K562 (cell line): ENCODE results near the gene CHTF8. TPM values are rescaled to one million over a fixed set of nuclear protein-coding genes. Genes with fewer than 3 reads are reported as not detected.
A peak's percentile ranks its signal among the peaks of the same experiment; 100 is the strongest.

Source experiments
- ATAC-seq: fragments of 200-7000 bp; cut with Tn5 transposase; 3 replicates; pipeline ENCODE4 v1.9.1; 2020; ENCODE audit warnings: moderate library complexity
- BruUV-seq: library from RNA; stranded (reverse); fragments of 400-500 nt; replicated peaks from 2 replicates; lab custom pipeline; 2021; lab: Mats Ljungman, UMichigan
- CTCF ChIA-PET: fragments of 300-600 bp; formaldehyde crosslinking; extraction: SDS; loops from one replicate; lab custom pipeline; 2021; ENCODE audit warnings: low intra/inter-chr PET ratio; lab: Yijun Ruan, JAX
- POLR2A ChIA-PET: fragments of 300-600, 350-650 bp; sonication (Branson Sonifier 250); formaldehyde crosslinking; extraction: SDS; loops from one replicate; lab custom pipeline; 2021; ENCODE audit warnings: antibody characterized with exemption, inconsistent platforms; lab: Yijun Ruan, JAX
- DNase-seq, 4 experiments: peaks; one replicate each; pipeline versions ENCODE4 v3.0.0 to v3.0.0-alpha.2; 2011 to 2018; ENCODE audit warnings: low spot score in 3 of 4, mixed read lengths in 3 of 4; ENCODE audit errors: extremely low read depth in 1 of 4
- FAIRE-seq: peaks from 2 replicates; lab custom pipeline; 2011; peaks lifted over from hg19 to GRCh38; lab: Jason Lieb, UNC
- H2AFZ ChIP-seq: 2 replicates; pipeline ENCODE4 v1.6.0; 2011; ENCODE audit warnings: low read depth, low read length, control low read depth, inconsistent platforms
- H3K27ac ChIP-seq: fragments of 200-600 bp; 3 replicates; pipeline ENCODE4 v1.8.0; 2011; ENCODE audit warnings: low read depth, mild to moderate bottlenecking, control low read depth, inconsistent platforms, low read length, moderate library complexity, mixed read lengths; ENCODE audit errors: extremely low read depth
- H3K27me3 ChIP-seq, 2 experiments: fragments of 300-600 bp in 1 of 2; 2 replicates in 1 of 2; 3 replicates in 1 of 2; pipeline versions ENCODE4 v1.6.0 to v1.8.0; 2011; ENCODE audit warnings: inconsistent platforms in 2 of 2, low read length in 2 of 2, mild to moderate bottlenecking in 1 of 2, mixed read lengths in 1 of 2, moderate library complexity in 1 of 2; ENCODE audit not compliant: control insufficient read depth in 2 of 2, insufficient read depth in 2 of 2
- H3K36me3 ChIP-seq: fragments of 300-600 bp; 3 replicates; pipeline ENCODE4 v1.8.0; 2011; ENCODE audit warnings: mild to moderate bottlenecking, low read length, inconsistent platforms; ENCODE audit not compliant: control insufficient read depth, insufficient read depth
- H3K4me1 ChIP-seq, 2 experiments: fragments of 200-600 bp in 1 of 2; replicated peaks in 1 of 2; 2 replicates in 1 of 2; 3 replicates in 1 of 2; pipeline versions ENCODE4 v1.5.1 to v1.8.0; 2011; ENCODE audit warnings: inconsistent platforms in 2 of 2, low read length in 2 of 2, mild to moderate bottlenecking in 1 of 2, mixed read lengths in 1 of 2, moderate library complexity in 1 of 2; ENCODE audit not compliant: control insufficient read depth in 2 of 2, insufficient read depth in 2 of 2
- H3K4me2 ChIP-seq: 2 replicates; pipeline ENCODE4 v1.6.1; 2011; ENCODE audit warnings: low read length, control low read depth, inconsistent platforms, mixed read lengths; ENCODE audit not compliant: insufficient read depth
- H3K4me3 ChIP-seq: fragments of 200-600 bp; sonication (generic), shearing (Covaris generic); 2 replicates; pipeline ENCODE4 v1.5.1; 2016; ENCODE audit warnings: control low read depth, inconsistent platforms
- H3K79me2 ChIP-seq: fragments of 200-600 bp; 3 replicates; pipeline ENCODE4 v1.8.0; 2011; ENCODE audit warnings: low read length, inconsistent platforms; ENCODE audit not compliant: control insufficient read depth, insufficient read depth
- H3K9ac ChIP-seq, 2 experiments: 2 replicates each; pipeline versions ENCODE4 v1.6.0 to v1.6.1; 2011; ENCODE audit warnings: low read depth in 2 of 2, low read length in 2 of 2, control low read depth in 1 of 2, inconsistent platforms in 1 of 2, mild to moderate bottlenecking in 1 of 2, mixed read lengths in 1 of 2; ENCODE audit not compliant: insufficient read depth in 1 of 2
- H3K9me1 ChIP-seq: one replicate; pipeline ENCODE4 v1.6.0; 2011; ENCODE audit warnings: inconsistent platforms, mild to moderate bottlenecking, low read length, moderate library complexity; ENCODE audit not compliant: control insufficient read depth, insufficient read depth
- H3K9me3 ChIP-seq: replicated peaks from 2 replicates; pipeline ENCODE4 v1.5.1; 2011; ENCODE audit warnings: low read depth, low read length, inconsistent platforms; ENCODE audit not compliant: control insufficient read depth, insufficient read depth
- H4K20me1 ChIP-seq: replicated peaks from 2 replicates; pipeline ENCODE4 v1.6.1; 2011; ENCODE audit warnings: low read length, inconsistent platforms, mixed read lengths; ENCODE audit not compliant: control insufficient read depth, insufficient read depth
- ARID1B ChIP-seq: fragments of 450-650 bp; IDR thresholded peaks from 2 replicates; pipeline ENCODE4 v1.6.1; 2016; ENCODE audit warnings: antibody characterized with exemption, mild to moderate bottlenecking, inconsistent platforms
- C11orf30 ChIP-seq: fragments of 450-650 bp; IDR thresholded peaks from 2 replicates; pipeline ENCODE4 v1.6.1; 2016; ENCODE audit warnings: low read depth, mild to moderate bottlenecking
- MAFG ChIP-seq: fragments of 450-650 bp; conservative IDR thresholded peaks from 2 replicates; pipeline ENCODE4 v1.6.1; 2016; ENCODE audit warnings: missing genetic modification characterization, missing compliant biosample characterization
- MECOM ChIP-seq: fragments of 250-450 bp; sonication (Bioruptor Pico); IDR thresholded peaks from 2 replicates; pipeline ENCODE4 v1.8.0; 2022; ENCODE audit warnings: inconsistent platforms
- NFIX ChIP-seq: fragments of 250-450 bp; sonication (Bioruptor Pico); IDR thresholded peaks from 2 replicates; pipeline ENCODE4 v1.4.0; 2020; ENCODE audit warnings: low read depth, mild to moderate bottlenecking, moderate library complexity
- PHF21A ChIP-seq: fragments of 450-650 bp; IDR thresholded peaks from 2 replicates; pipeline ENCODE4 v1.6.1; 2017; ENCODE audit warnings: low read depth, borderline replicate concordance
- POLR2B ChIP-seq: fragments of 450-650 bp; IDR thresholded peaks from 2 replicates; pipeline ENCODE4 v1.6.1; 2018; ENCODE audit warnings: low read depth; ENCODE audit not compliant: partially characterized antibody
- POLR3A ChIP-seq: IDR thresholded peaks from 2 replicates; pipeline ENCODE4 v1.6.1; 2011; ENCODE audit warnings: borderline replicate concordance, mild to moderate bottlenecking, moderate library complexity; ENCODE audit not compliant: insufficient read length, insufficient read depth; ENCODE audit errors: extremely low read depth
- RBFOX2 ChIP-seq: fragments of 200-400 bp; formaldehyde crosslinking; IDR thresholded peaks from 2 replicates; pipeline ENCODE4 v1.6.1; 2017; ENCODE audit warnings: low read depth, mild to moderate bottlenecking, low read length, moderate library complexity
- SMARCA4 ChIP-seq: fragments of 450-650 bp; IDR thresholded peaks from 2 replicates; pipeline ENCODE4 v1.6.1; 2016
- SRSF3 ChIP-seq: fragments of 200-400 bp; formaldehyde crosslinking; IDR thresholded peaks from 2 replicates; pipeline ENCODE4 v1.6.1; 2016; ENCODE audit warnings: mild to moderate bottlenecking, low read length, moderate library complexity; ENCODE audit not compliant: insufficient read depth
- TCFL5 ChIP-seq: fragments of 250-450 bp; sonication (Bioruptor Pico); conservative IDR thresholded peaks from 2 replicates; pipeline ENCODE4 v1.6.1; 2021; ENCODE audit warnings: mild to moderate bottlenecking, moderate library complexity, matching md5 sums
- ZFPM2 ChIP-seq: fragments of 250-450 bp; sonication (Bioruptor Pico); IDR thresholded peaks from 2 replicates; pipeline ENCODE4 v1.5.1; 2022; ENCODE audit warnings: mild to moderate bottlenecking
- ZNF124 ChIP-seq: sonication (generic); formaldehyde crosslinking; IDR thresholded peaks from 2 replicates; pipeline ENCODE4 v1.8.1; 2022; ENCODE audit warnings: missing genetic modification reagents
- ZNF316 ChIP-seq: fragments of 450-650 bp; IDR thresholded peaks from 2 replicates; pipeline ENCODE4 v1.6.1; 2016
- WGBS: fragments of 100-300 bp; shearing (Covaris generic); methylation state at CpG from one replicate; pipeline ENCODE4 v1.1.6; 2016; ENCODE audit warnings: low coverage, mixed read lengths; ENCODE audit not compliant: insufficient coverage; ENCODE audit errors: missing lambda C conversion rate; 5-methylcytosine and 5-hydroxymethylcytosine counted together
- in situ Hi-C: fragments of 300-500 bp; cut with MboI; formaldehyde crosslinking; loops from 4 replicates; pipeline ENCODE4 v1.15.0; 2018; ENCODE audit warnings: inconsistent platforms, mixed read lengths
- intact Hi-C: fragments of 100-400 bp; cut with micrococcal nuclease; formaldehyde crosslinking; loops from 2 replicates; pipeline ENCODE4 v1.14.2; 2022
- polyA plus RNA-seq, 8 experiments: library from polyadenylated mRNA; depleted of rRNA in 4 of 8; stranded (reverse) in 5 of 8; unstranded in 3 of 8; fragments of >200 nt; fragmentation: Nextera tagmentation in 2 of 8; fragmentation: Illumina TruSeq in 1 of 8; extraction: Ambion mirVana in 2 of 8; extraction: Trizol in 1 of 8; gene quantifications; 2 replicates each; pipeline versions ENCODE4 v1.2.1 to v1.2.3, GENCODE V29; 2011 to 2014; ENCODE audit warnings: inconsistent platforms in 1 of 8, missing spikeins in 1 of 8
- total RNA-seq, 7 experiments: library from RNA; depleted of rRNA in 6 of 7; stranded (reverse); fragments of >200 nt in 6 of 7; fragmentation: Illumina TruSeq in 2 of 7; extraction: Trizol in 2 of 7; gene quantifications; 2 replicates each; pipeline versions ENCODE4 v1.2.1 to v1.2.3, GENCODE V29; 2011 to 2021; ENCODE audit warnings: low replicate concordance in 1 of 7
- TF ChIP-seq, protein P1 (sequence below), 2 experiments: fragments of 450-650 bp in 1 of 2; sonication (generic) in 1 of 2; formaldehyde crosslinking in 1 of 2; IDR thresholded peaks in 1 of 2; conservative IDR thresholded peaks in 1 of 2; 2 replicates each; pipeline versions ENCODE4 v1.6.1 to v1.8.1; 2016 to 2023; ENCODE audit warnings: mild to moderate bottlenecking in 2 of 2, moderate library complexity in 2 of 2, inconsistent platforms in 1 of 2, missing genetic modification reagents in 1 of 2
- TF ChIP-seq, protein P2 (sequence below), 3 experiments: fragments of 200-800 bp in 1 of 3; fragments of 250-450 bp in 1 of 3; fragments of 450-650 bp in 1 of 3; sonication (Bioruptor Pico) in 1 of 3; sonication (Bioruptor generic) in 1 of 3; formaldehyde crosslinking in 1 of 3; IDR thresholded peaks; 2 replicates each; pipeline versions ENCODE4 v1.6.1 to v1.8.0; 2016 to 2022; ENCODE audit warnings: mild to moderate bottlenecking in 2 of 3, missing genetic modification characterization in 2 of 3, missing compliant biosample characterization in 1 of 3, moderate library complexity in 1 of 3

The CHTF8 gene
- total and polyA plus RNA-seq, 9 of the 15 experiments (the other 6 are each of a cell fraction or from before 2014, with no cell fraction given): 20.2 to 199 (median 108) TPM

DNA sequence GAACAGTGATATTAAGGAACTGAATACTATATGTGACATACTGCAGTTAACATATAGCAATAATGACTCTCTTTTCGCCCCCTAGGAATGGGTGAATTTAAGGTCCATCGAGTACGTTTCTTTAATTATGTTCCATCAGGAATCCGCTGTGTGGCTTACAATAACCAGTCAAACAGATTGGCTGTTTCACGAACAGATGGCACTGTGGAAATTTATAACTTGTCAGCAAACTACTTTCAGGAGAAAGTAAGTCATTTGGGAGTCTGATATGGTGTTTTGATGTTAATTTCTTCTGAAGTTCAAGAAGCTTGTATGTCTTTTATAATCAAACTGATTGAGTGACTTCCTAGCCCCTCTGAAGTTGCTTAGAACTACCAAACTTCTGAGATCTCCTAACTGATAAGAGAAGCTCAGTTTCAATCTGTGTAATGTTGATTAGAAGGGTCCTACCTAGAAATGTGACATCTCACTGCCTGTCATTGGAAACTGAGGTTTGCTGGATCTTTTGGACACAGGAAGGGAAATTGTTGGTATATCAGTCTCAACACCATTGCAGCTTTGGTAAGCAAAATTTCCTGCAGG is 1.1 kb upstream of the CHTF8 start:
- POLR2A ChIA-PET: interaction anchor here (0.6 to 1.1 kb wide), 7 partner anchors 9 to 454 kb away, joined by 3 to 5 read pairs (median 3); no protein-coding TSS in a partner anchor
- Histone ChIP-seq H3K36me3 (peaks cover 74% of the 10 kb centered on the region), H3K9me1 (no peaks in the 10 kb centered on the region), H4K20me1 (no peaks in the 10 kb centered on the region; the same call in 1 of the 2 replicates), H3K4me1 (peaks cover 9 to 17% of the 10 kb centered on the region in 2 experiments; a peak in 3 of 5 replicates), H3K79me2 (peaks cover 94% of the 10 kb centered on the region), H3K4me2 (peak overlapping the region; percentile 94), H3K27me3 (no peaks in the 10 kb centered on the region), H3K9ac (peak overlapping the region; percentile 96 to 99), H3K27ac (peak overlapping the region; percentile 94), H3K4me3 (peak overlapping the region; percentile 84), H2AFZ (no peak overlapping the region), H3K9me3 (no peaks in the 10 kb centered on the region)
- 1% methylated on average over 5 of the region's 5 CpGs for WGBS
- CTCF ChIA-PET: interaction anchor here (0.6 kb wide), 1 partner anchor 178 kb away, joined by 5 read pairs; no protein-coding TSS in a partner anchor
- FAIRE-seq: no peak
- no peak for ATAC-seq
- BruUV-seq: no TSS peak
- intact Hi-C loops: no loop called here
- TF ChIP-seq ZNF316 (peak; percentile 53; the same call in 1 of the 2 replicates), POLR2B (no peak), TCFL5 (no peak), C11orf30 (peak; percentile 33; the same call in 1 of the 2 replicates), ZNF124 (CRISPR knock-in tag) (no peak), NFIX (CRISPR knock-in tag) (no peak), MAFG (0 out of 2 replicates have a peak, but pooled peaks have one; percentile 9), MECOM (no peak), SMARCA4 (0 out of 2 replicates have a peak, but pooled peaks have one; percentile 13), ARID1B (peak; percentile 26; the same call in 1 of the 2 replicates), POLR3A (no peak), SRSF3 (no peak), PHF21A (no peak), ZFPM2 (no peak), RBFOX2 (0 out of 2 replicates have a peak, but pooled peaks have one; percentile 2)
- TF ChIP-seq, protein P1, sequence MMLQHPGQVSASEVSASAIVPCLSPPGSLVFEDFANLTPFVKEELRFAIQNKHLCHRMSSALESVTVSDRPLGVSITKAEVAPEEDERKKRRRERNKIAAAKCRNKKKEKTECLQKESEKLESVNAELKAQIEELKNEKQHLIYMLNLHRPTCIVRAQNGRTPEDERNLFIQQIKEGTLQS (IDR thresholded peaks at IDR 0.05): no peak
- TF ChIP-seq, protein P1 (CRISPR knock-in tag; conservative IDR thresholded peaks at IDR 0.05): no peak
- TF ChIP-seq, protein P2, sequence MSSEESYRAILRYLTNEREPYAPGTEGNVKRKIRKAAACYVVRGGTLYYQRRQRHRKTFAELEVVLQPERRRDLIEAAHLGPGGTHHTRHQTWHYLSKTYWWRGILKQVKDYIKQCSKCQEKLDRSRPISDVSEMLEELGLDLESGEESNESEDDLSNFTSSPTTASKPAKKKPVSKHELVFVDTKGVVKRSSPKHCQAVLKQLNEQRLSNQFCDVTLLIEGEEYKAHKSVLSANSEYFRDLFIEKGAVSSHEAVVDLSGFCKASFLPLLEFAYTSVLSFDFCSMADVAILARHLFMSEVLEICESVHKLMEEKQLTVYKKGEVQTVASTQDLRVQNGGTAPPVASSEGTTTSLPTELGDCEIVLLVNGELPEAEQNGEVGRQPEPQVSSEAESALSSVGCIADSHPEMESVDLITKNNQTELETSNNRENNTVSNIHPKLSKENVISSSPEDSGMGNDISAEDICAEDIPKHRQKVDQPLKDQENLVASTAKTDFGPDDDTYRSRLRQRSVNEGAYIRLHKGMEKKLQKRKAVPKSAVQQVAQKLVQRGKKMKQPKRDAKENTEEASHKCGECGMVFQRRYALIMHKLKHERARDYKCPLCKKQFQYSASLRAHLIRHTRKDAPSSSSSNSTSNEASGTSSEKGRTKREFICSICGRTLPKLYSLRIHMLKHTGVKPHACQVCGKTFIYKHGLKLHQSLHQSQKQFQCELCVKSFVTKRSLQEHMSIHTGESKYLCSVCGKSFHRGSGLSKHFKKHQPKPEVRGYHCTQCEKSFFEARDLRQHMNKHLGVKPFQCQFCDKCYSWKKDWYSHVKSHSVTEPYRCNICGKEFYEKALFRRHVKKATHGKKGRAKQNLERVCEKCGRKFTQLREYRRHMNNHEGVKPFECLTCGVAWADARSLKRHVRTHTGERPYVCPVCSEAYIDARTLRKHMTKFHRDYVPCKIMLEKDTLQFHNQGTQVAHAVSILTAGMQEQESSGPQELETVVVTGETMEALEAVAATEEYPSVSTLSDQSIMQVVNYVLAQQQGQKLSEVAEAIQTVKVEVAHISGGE (CRISPR knock-in tag; IDR thresholded peaks at IDR 0.05): no peak
- DNase-seq: peak in 1 of 4 experiments; percentile 23
- in situ Hi-C loops: no loop called here
